ENCODE results near the gene AQP10. TPM values are rescaled to one million over a fixed set of nuclear protein-coding genes. Genes with fewer than 3 reads are reported as not detected.
A peak's percentile ranks its signal among the peaks of the same experiment; 100 is the strongest.

AQP10 gene
- total and polyA plus RNA-seq, 9 of the 15 experiments (the other 6 are each of a cell fraction or from before 2014, with no cell fraction given) = 0.37 to 9.7 (median 1.9) TPM

DNA sequence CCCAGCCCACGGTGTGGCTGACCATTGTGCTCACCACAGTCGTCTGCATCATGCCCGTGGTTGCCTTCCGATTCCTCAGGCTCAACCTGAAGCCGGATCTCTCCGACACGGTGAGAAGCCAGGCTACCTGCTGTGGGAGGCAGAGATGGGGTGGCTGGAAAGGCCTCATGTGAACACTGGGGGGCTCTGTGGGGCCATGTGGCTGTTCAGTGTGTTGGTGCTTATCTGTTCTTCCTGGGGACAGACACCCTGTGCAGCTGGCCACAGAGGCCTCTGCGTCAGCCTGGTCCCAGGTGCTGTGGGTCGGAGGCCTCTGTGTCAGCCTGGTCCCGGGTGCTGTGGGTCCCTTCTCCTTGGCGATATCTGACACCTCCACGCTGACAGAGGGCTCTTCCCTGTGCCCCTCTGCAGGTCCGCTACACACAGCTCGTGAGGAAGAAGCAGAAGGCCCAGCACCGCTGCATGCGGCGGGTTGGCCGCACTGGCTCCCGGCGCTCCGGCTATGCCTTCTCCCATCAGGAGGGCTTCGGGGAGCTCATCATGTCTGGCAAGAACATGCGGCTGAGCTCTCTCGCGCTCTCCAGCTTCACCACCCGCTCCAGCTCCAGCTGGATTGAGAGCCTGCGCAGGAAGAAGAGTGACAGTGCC lies 27.7 kb downstream of the AQP10 start (continued):
- TF ChIP-seq, protein P1, sequence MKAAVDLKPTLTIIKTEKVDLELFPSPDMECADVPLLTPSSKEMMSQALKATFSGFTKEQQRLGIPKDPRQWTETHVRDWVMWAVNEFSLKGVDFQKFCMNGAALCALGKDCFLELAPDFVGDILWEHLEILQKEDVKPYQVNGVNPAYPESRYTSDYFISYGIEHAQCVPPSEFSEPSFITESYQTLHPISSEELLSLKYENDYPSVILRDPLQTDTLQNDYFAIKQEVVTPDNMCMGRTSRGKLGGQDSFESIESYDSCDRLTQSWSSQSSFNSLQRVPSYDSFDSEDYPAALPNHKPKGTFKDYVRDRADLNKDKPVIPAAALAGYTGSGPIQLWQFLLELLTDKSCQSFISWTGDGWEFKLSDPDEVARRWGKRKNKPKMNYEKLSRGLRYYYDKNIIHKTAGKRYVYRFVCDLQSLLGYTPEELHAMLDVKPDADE (conservative IDR thresholded peaks at IDR 0.05; ENCODE audit: control insufficient read depth, low read depth, low read length) = no peak
- TF ChIP-seq, protein P2, sequence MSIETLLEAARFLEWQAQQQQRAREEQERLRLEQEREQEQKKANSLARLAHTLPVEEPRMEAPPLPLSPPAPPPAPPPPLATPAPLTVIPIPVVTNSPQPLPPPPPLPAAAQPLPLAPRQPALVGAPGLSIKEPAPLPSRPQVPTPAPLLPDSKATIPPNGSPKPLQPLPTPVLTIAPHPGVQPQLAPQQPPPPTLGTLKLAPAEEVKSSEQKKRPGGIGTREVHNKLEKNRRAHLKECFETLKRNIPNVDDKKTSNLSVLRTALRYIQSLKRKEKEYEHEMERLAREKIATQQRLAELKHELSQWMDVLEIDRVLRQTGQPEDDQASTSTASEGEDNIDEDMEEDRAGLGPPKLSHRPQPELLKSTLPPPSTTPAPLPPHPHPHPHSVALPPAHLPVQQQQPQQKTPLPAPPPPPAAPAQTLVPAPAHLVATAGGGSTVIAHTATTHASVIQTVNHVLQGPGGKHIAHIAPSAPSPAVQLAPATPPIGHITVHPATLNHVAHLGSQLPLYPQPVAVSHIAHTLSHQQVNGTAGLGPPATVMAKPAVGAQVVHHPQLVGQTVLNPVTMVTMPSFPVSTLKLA (conservative IDR thresholded peaks at IDR 0.05) = peak in 1 of 2 experiments; percentile 41; a peak in 1 of 4 replicates
- TF ChIP-seq TEAD4 (IDR thresholded peaks at IDR 0.05; ENCODE audit: low read length) (peak; percentile 35; the same call in 1 of the 2 replicates), TEAD4 (CRISPR knock-in tag; IDR thresholded peaks at IDR 0.05; ENCODE audit: borderline replicate concordance) (no peak), HDGF (IDR thresholded peaks at IDR 0.05) (0 out of 2 replicates have a peak, but pooled peaks have one; percentile 30)
- TF ChIP-seq, protein P3, sequence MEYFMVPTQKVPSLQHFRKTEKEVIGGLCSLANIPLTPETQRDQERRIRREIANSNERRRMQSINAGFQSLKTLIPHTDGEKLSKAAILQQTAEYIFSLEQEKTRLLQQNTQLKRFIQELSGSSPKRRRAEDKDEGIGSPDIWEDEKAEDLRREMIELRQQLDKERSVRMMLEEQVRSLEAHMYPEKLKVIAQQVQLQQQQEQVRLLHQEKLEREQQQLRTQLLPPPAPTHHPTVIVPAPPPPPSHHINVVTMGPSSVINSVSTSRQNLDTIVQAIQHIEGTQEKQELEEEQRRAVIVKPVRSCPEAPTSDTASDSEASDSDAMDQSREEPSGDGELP (CRISPR knock-in tag; IDR thresholded peaks at IDR 0.05; ENCODE audit: borderline replicate concordance) = peak; percentile 91
